Choroid plexus epithelial cell (primary cell): Measurements from ENCODE around the gene EMP3.
"Not testable (repeated sequence)": the region's sequence is repeated elsewhere in the genome, so short reads cannot be mapped to it uniquely, and the experiment has no call there.

Experiments
- DNase-seq: peaks from one replicate; pipeline ENCODE4 v3.0.0-alpha.2; 2010; ENCODE audit warnings: low read depth
- H3K4me3 ChIP-seq: 2 replicates; pipeline ENCODE4 v1.5.1; 2011; ENCODE audit warnings: low read depth, mild to moderate bottlenecking, control low read depth, low read length, moderate library complexity
- TF ChIP-seq, protein P1 (sequence below): conservative IDR thresholded peaks from 2 replicates; pipeline ENCODE4 v1.5.1; 2011; ENCODE audit warnings: low read depth, mild to moderate bottlenecking, control low read depth, inconsistent platforms, low read length, moderate library complexity

The EMP3 gene

DNA sequence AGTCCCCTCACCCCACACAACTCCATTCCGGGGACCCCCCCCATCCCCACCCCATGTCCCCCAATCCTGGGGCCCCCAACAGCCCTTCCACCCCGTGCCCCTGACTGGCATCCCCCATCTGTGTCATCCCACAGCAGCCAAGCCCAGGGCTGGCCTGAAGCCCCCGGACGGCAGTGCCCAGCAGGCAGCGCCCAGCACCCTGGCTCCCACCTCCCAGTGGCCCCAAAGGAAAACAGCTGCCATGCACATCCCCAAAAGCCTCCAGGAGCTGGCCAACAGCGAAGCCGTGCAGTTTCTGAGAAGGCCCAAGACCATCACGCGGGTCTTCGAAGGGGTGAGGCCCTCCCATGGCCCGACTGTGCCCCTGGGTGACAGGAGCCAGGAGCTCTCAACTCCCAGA is 40.2 kb downstream of the EMP3 start:
- no peak for DNase-seq
- TF ChIP-seq, protein P1, sequence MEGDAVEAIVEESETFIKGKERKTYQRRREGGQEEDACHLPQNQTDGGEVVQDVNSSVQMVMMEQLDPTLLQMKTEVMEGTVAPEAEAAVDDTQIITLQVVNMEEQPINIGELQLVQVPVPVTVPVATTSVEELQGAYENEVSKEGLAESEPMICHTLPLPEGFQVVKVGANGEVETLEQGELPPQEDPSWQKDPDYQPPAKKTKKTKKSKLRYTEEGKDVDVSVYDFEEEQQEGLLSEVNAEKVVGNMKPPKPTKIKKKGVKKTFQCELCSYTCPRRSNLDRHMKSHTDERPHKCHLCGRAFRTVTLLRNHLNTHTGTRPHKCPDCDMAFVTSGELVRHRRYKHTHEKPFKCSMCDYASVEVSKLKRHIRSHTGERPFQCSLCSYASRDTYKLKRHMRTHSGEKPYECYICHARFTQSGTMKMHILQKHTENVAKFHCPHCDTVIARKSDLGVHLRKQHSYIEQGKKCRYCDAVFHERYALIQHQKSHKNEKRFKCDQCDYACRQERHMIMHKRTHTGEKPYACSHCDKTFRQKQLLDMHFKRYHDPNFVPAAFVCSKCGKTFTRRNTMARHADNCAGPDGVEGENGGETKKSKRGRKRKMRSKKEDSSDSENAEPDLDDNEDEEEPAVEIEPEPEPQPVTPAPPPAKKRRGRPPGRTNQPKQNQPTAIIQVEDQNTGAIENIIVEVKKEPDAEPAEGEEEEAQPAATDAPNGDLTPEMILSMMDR, result no peak
- no peak overlapping the region for H3K4me3 ChIP-seq

DNA sequence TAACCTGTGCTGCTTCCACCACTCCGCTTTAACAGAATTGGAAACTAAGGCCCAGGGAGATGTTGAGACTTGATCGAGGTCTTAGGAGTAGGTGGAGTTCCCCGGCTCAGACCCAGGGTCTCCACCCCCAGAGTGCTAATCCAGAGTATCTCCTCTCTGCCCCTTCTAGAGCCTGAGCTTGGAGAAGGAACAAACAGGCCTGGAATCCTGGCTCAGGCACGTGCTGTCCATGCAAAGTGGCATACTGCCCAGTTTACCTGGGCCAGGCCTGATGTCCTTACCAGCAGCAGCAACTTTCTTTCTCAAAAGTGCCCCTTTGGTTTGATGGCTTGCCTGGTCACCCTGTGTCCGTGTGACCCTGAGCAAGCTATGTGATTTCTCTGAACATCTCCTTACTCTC is 42.5 kb downstream of the EMP3 start:
- TF ChIP-seq, protein P1, result no peak
- H3K4me3 ChIP-seq, result no peak overlapping the region
- no peak for DNase-seq

DNA sequence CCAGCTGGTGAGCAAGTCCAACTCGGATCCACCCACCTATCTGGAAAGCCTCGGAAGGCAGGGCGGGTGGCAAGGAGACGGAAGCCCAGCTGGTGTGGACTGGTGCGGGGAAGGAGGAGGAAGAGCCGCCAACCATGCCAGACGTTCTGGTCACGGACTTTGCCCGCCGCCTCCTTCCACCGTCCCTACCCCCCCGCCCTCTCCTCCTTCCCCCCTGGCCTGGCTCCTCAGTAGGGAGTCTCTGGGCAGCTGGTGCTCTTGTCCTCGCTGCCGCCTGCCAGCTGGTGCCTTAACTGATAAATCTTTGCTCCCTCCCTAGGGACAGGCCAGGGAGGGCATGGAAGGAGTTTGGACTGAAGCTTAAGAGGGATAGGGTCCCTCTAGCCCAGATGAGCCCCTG is 43.6 kb downstream of the EMP3 start:
- H3K4me3 ChIP-seq, result no peak overlapping the region
- no peak for DNase-seq
- TF ChIP-seq, protein P1, result no peak

DNA sequence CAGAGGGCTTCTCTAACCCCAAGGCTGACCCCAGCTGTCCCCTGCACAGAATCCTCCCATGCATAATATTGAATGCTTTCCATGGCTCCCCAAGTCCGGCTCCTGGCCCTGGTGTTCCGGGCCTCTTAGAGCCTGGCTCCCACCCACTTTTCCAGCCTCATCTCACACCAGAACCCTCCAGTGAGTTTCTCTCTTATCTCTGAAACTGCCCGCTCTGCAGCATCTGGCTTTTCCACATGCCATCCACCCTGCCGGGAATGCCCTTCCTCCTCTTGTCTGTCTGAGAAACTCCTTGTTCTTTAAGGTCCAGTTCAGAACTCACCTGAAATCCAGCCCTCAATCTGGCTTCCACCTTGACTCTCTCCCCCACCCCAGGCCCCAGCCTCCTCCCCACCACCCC is 45.6 kb downstream of the EMP3 start:
- TF ChIP-seq, protein P1, result no peak
- H3K4me3 ChIP-seq, result no peak overlapping the region
- no peak for DNase-seq

DNA sequence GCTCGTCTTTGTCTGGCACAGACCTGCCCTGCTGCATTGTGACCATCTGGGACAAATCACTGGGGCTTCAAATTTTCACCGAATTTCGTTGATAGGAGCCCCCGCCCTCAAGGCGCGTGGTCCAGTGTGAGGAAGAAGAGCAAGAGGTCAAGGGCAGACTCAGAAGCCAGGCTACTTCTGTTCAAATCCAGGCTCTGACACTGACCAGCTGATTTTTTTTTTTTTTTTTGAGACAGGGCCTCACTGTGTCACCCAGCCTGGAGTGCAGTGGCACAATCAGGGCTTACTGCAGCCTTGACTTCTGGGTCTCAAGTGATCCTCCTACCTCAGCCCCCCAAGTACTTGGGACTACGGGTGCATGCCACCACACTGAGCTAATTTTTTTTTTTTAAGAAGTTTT is 46.0 kb downstream of the EMP3 start:
- no peak overlapping the region for H3K4me3 ChIP-seq
- DNase-seq, result no peak
- TF ChIP-seq, protein P1, result no peak

DNA sequence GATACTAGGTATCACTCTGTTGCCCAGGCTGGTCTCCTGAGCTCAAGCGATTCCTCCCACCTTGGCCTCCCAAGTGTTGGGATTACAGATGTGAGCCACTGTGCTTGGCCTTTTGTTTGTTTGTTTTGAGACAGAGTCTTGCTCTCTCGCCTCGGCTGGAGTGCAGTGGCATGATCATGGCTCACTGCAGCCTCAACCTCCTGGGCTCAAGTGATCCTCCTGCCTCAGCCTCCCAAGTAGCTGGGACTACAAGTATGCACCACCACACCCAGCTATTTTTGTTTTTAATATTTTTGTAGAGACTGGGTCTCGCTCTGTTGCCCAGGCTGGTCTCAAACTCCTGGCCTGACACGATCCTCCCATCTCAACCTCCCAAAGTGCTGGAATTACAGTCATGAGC is 46.4 kb downstream of the EMP3 start:
- not testable (repeated sequence) for H3K4me3 ChIP-seq, DNase-seq

DNA sequence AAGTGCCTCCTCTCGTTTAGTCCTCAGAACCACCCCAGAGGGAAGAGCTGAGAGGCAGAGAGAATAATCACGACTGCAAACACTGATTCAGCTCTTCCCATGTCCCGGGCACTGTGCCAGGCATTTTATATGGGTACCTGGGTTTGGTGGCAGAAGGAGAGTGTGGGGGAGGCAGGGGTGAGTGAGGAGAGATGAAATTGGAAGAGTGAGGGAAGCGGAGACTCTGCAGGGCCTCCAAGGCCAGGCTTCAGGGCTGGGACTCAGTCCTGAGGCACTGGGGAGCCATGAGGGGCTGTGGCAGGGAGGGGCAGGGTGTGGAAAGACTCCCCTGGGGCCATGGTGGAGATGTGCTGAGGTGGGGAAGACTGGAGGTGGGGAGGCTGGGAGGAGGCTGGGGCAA is 47.6 kb downstream of the EMP3 start:
- no peak overlapping the region for H3K4me3 ChIP-seq
- TF ChIP-seq, protein P1, result no peak
- no peak for DNase-seq

DNA sequence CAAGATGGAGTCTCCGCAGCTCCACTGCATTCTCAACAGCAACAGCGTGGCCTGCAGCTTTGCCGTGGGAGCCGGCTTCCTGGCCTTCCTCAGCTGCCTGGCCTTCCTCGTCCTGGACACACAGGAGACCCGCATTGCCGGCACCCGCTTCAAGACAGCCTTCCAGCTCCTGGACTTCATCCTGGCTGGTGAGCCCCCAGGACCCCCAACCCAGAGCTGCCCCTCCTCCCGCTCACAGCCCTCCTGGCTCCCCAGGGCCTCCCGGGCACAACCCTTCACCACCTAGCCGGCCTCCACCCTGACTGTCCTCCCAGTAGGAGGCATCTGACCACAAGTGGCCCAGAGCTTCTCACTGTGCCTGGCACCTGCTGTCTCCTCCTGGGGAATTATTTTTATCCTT is 48.2 kb downstream of the EMP3 start:
- TF ChIP-seq, protein P1, result no peak
- DNase-seq, result no peak
- no peak overlapping the region for H3K4me3 ChIP-seq
